HFF-Myc (cell line): ENCODE data around the gene YPEL1.

Experiments used
- DNase-seq: peaks from one replicate; pipeline ENCODE4 v3.0.0-alpha.2; 2011; ENCODE audit warnings: low read depth; ENCODE audit errors: extremely low read depth
- H3K4me3 ChIP-seq: replicated peaks from 2 replicates; pipeline ENCODE4 v1.5.1; 2011; ENCODE audit warnings: low read depth, mild to moderate bottlenecking, control low read depth, low read length
- TF ChIP-seq, protein P1 (sequence below): IDR thresholded peaks from 2 replicates; pipeline ENCODE4 v1.5.1; 2012; ENCODE audit warnings: mild to moderate bottlenecking, low read depth, low read length, control low read depth; ENCODE audit errors: missing control alignments

YPEL1 gene

DNA sequence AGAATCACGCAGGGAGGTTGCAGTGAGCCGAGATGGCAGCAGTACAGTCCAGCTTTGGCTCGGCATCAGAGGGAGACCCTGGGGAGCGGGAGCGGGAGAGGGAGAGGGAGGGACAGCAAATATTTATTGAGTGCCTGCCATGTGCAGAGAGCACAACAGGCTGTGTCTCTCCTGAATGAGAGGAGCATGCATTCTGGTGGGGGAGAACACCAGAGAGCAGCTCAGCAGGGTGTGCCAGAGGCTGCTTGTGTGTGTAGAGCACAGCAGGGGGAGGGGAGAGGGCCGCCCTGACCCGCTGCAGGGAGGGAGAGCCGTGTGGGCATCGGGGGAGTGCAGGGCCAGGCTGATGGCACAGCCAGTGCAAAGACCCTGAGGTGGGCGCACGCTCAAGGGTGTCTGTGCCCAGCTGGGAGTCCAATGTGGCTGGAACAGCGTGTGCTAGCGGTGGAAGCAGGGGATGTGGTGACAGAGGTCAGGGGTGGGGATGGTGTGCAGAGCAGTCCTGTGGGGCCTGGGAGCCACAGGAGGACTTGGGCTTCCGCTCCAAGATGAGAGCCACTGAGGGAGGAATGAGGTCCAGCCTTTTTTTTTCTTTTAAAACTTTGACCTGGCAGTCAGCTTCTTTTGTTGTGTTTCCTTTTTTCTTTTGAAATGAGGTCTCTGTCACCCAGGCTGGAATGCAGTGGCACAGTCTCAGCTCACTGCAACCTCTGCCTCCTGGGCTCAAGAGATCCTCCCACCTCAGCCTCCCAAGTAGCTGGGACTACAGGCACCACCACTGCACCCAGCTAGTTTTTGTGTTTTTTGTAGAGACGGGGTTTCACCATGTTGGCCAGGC is 57.8 kb downstream of the YPEL1 start:
- TF ChIP-seq, protein P1, sequence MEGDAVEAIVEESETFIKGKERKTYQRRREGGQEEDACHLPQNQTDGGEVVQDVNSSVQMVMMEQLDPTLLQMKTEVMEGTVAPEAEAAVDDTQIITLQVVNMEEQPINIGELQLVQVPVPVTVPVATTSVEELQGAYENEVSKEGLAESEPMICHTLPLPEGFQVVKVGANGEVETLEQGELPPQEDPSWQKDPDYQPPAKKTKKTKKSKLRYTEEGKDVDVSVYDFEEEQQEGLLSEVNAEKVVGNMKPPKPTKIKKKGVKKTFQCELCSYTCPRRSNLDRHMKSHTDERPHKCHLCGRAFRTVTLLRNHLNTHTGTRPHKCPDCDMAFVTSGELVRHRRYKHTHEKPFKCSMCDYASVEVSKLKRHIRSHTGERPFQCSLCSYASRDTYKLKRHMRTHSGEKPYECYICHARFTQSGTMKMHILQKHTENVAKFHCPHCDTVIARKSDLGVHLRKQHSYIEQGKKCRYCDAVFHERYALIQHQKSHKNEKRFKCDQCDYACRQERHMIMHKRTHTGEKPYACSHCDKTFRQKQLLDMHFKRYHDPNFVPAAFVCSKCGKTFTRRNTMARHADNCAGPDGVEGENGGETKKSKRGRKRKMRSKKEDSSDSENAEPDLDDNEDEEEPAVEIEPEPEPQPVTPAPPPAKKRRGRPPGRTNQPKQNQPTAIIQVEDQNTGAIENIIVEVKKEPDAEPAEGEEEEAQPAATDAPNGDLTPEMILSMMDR: no peak
- DNase-seq: no peak
- H3K4me3 ChIP-seq: no peak overlapping the region

DNA sequence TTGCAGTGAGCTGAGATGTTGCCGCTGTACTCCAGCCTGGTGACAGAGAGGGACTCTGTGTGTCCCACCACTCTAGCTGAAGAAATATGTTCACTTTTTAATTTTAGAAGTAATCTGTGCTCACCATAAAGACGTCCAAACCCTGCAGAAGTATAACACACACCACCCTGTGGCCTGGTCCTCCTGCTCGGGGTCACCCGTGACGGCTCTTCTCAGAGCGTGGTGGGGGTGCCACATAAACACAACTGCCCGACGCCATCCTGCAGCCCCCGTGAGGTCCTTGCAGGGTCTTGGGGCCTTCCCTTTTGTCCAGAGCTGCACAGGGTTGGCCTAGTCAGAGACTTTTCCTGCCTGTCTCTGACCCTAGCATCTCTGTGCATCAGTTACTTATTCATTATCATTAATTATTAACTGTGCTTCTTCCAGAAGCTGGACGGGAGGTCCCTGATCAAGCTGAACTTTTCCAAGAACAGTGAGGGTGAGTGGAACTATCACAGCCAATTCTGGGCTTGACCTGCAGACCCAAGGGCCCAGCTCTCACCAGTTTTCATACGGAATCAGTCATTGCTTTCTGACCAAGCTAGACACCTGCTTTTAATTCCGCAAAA is 60.9 kb downstream of the YPEL1 start:
- no peak for DNase-seq
- no peak overlapping the region for H3K4me3 ChIP-seq
- TF ChIP-seq, protein P1: no peak

DNA sequence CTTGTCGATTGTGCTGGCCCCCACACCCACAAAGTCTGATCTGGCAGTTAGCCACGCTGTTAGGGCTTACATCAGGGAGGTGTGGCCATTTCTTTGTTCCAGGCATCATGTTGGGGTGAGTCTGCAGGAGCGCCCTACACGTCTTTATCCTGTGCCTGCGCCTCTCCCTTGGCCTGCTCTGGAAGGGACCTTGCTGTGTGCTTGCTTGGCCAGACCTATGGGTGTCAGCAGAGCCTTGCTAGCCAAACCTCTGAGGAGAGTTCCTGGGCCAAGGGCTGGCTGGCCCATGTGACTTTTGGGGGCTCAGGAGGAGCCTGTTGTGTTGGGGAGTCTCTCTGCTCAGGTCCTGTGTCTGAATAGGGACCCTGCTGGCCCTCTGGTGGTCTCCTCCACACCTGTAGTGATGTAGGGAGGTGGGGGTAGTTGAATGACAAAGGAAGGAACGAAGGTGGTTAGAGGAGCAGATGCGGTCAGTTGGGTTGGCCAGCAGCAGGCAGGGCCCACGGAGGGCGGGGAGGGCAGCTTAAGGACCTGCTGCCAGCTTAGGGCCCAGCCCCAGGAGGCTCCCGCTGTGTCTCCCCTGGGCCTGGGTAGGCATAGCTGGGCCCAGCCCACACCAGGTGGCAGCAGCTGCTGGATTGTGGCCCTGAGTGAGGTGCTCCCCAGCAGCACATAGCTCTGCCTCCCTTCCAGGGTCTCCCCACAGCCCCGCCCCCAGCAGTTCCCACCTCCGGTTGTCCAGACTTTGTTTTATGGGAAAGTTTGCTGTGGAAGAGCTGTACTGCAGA is 61.9 kb downstream of the YPEL1 start:
- H3K4me3 ChIP-seq: no peak overlapping the region
- no peak for DNase-seq
- TF ChIP-seq, protein P1: no peak

DNA sequence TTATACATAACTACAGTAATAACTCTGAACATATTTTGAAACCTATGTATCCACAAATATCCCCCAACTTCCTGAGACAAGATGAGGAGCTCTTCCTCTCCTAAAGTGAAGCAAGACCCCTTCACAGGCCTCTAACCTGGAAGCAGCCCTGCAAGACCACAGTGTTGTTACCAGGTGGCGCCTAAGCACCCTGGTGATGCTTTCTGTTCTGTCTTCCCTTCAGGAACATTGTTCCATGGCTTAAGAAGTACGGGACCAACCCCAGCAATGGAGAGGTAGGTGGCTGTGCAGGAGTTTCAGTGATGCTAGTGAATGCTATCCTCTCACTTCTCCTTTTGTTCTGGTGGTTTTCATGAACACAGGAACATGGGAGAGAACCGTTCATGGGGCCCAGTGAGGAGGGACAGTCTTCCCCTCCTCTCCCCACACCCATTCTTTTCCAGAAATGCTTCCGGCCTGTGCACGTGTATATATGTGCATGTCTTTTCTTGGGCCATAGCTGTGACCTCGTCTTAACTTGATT is 63.4 kb downstream of the YPEL1 start:
- DNase-seq: no peak
- TF ChIP-seq, protein P1: no peak
- H3K4me3 ChIP-seq: no peak overlapping the region

DNA sequence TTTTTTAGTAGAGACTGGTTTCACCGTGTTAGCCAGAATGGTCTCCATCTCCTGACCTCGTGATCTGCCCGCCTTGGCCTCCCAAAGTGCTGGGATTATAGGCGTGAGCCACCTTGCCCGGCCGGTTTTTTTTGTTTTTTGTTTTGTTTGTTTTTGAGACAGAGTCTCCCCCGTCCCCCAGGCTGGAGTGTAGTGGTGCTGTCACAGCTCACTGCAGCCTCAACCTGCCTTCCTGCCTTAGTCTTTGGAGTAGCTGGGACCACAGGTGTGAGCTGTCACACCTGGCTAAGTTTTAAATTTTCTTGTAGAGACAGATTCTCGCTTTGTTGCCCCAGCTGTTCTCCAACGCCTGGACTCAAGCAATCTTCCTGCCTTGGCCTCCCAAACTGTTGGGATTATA is 66.6 kb downstream of the YPEL1 start:
- TF ChIP-seq, protein P1: no peak
- no peak for DNase-seq
- H3K4me3 ChIP-seq: no peak overlapping the region

DNA sequence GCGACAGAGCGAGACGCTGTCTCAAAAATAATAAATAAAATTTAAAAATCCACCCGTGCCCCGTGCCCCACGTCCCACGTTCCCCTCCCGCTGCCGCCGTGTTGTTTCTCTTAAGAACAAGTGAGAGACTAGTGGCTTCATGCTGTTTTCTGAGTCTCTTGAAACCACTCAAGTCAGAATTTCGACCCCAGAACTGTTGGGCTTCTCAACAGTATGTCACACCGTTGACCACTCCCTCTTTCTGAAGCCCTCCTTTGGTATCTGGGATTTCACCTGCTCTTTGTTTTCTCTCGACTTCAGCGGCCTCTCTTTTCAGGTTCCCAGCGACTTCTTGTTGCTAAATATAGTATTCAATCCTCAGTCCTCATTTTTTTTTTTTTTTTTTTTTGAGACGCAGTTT is 68.8 kb downstream of the YPEL1 start:
- TF ChIP-seq, protein P1: no peak
- DNase-seq: no peak
- H3K4me3 ChIP-seq: peak overlapping the region; percentile 94
